DMS114 treated with DMSO at 0.1 percent for 48 hours (cell line): Measurements from ENCODE around the gene FAM174B.

Experiments used
- DNase-seq: peaks from one replicate; lab custom pipeline; 2025; ENCODE audit not compliant: unreplicated experiment; lab: John Stamatoyannopoulos, UW

FAM174B gene

GRCh38 chr15:92655178-92655995 lies at the start of gene FAM174B:
Gene FAM174B, minus strand, starts transcription at chr15:92655775.
- peak; percentile 29 for DNase-seq

DNA sequence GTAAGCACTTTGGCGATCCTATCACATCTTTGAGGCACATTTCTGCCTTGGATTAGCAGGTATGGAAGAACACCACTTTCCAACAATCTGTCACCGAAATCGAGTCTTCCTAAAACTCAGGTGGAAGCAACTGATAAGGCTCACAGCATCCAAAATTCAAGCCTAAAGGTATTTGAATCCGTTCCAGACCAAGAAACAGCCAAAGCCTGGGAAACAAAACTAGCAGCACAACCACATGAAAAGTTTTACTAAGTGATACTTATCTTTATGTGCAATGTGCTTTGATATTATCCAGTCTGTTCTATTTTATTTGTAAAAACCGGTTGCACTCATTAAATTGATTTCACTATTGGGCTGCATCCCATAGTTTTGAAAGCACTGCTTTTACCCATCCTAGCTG lies 40.5 kb upstream of the FAM174B start:
- no peak for DNase-seq

DNA sequence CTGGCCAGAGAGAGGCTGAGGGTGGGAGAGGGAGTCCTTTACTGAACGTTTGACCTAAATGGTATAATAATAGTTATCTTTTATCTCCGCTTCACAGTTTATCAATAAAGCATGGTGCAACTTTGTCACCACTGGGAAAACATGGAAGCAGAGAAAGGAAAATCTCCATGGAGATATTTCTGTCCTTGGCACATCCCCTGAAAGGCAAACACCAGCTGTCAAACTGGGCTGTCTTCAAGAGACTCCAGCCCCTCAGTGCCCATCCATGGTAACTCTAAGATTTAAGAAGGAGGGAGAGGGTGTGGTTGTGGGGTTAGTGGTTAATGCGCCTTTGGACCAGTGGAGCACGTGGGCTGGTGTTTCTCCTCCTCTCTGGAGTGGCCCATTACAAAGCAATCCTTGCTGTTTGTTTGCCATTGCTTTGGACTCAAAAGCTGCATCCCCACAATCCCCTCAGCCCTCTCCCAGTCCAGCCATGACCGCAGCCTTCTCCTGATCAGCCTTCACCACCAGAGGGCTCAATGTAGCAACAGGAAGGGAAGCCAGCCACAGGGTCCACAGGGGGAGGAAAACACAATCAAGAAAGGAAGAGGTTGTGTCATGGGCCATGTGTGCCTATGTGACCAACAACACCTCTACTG lies 38.2 kb upstream of the FAM174B start:
- DNase-seq, result peak; percentile 79

DNA sequence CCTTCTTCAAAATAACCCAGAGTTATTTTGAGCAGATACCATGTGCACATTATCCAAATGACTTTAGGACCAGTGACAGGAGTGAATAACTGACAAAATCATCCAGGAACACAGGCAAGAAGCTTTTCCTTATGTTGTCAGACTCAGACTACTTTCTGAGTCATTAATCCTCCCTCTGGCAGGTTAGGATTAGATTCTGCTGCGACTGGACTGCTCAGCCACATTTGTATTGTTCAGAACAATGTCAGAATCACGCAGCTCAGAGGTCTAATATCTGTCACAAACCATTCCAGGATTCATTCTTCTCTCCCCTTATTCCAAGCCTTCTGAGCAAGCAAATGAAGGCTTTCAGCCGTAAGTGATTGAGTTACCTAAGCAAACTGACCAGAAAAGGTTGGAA lies 34.8 kb upstream of the FAM174B start:
- no peak for DNase-seq

DNA sequence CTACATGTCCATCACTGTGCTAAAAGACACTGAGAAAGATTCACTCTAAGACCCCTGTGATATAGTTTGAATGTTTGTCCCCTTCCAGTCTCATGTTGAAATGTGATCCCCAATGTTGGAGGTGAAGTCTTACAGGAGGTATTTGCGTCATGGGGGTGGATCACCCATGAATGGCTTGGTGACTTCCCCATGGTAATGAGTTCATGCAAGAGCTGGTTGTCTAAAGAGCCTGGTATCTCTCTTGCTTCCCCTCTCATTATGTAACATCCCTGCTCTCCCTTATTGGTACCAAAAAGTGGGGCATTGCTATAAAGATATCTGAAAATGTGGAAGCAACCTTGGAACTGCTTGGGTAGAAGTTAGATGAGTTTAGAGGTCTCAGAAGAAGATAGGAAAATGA lies 32.2 kb upstream of the FAM174B start:
- no peak for DNase-seq

- DNase-seq, result no peak
Measured at GRCh38 chr15:92687195-92687602, 31.6 kb upstream of the FAM174B start.

DNA sequence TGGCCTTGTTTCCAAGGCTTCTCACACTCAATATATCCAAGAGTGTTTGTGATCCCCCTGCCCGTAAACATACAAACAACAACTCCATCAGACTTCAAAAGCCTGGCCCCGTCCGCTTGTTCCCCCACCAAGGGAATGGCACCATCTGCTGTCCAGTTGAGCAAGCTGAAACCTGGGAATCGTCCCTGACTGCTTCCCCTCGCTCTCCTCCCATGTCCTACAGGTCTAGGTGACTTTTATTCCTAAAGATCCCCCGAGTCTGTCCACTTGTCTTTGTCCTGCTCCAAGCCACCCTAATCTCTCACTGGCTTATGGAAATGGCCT lies 27.9 kb upstream of the FAM174B start:
- peak; percentile 19 for DNase-seq

GRCh38 chr15:92682741-92683510 lies 27.4 kb upstream of the FAM174B start:
- no peak for DNase-seq

GRCh38 chr15:92681141-92681631 lies 25.6 kb upstream of the FAM174B start:
- DNase-seq, result no peak

DNA sequence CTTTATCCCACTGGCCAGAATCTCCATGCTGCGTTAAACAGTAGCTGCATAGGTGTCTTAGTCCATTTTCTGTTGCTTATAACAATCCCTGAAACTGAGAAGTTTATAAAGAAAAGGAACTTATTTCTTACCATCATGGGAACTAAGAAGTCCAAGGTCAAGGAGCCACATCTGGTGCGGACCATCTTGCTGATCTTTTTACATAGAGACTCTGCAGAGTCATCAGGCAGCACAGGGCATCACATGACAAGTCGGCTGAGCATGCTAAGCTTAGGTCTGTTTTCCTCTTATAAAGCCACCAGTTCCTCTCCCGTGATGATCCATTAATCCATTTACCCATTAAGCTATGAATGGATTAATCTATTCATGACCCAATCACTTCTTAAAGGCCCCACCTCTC lies 22.4 kb upstream of the FAM174B start:
- no peak for DNase-seq

GRCh38 chr15:92676561-92676960 lies 21.0 kb upstream of the FAM174B start:
- DNase-seq, result no peak

- DNase-seq, result no peak
Measured at GRCh38 chr15:92675485-92675884, 19.9 kb upstream of the FAM174B start.

DNA sequence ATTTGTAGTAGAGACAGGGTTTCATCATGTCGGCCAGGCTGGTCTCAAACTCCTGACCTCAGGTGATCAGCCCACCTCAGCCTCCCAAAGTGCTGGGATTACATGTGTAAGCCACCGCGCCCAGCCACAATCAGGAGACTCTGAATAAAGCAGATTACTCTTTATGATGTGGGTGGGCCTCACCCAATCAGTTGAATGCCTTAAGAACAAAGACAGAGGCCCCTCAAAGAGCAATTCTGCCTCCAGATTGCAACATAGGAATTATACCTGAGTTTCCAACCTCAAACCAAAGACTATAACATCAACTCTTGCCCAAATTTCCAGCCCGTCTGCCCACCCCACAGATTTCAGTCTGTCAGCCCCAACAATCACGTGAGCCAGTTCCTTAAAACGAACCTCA lies 18.8 kb upstream of the FAM174B start:
- no peak for DNase-seq

- DNase-seq, result no peak
Measured at GRCh38 chr15:92672102-92672501, 16.5 kb upstream of the FAM174B start.

- no peak for DNase-seq
Measured at GRCh38 chr15:92671406-92671805, 15.8 kb upstream of the FAM174B start.

- no peak for DNase-seq
Measured at GRCh38 chr15:92670621-92671020, 15.0 kb upstream of the FAM174B start.

- no peak for DNase-seq
Measured at GRCh38 chr15:92669432-92669831, 13.9 kb upstream of the FAM174B start.

DNA sequence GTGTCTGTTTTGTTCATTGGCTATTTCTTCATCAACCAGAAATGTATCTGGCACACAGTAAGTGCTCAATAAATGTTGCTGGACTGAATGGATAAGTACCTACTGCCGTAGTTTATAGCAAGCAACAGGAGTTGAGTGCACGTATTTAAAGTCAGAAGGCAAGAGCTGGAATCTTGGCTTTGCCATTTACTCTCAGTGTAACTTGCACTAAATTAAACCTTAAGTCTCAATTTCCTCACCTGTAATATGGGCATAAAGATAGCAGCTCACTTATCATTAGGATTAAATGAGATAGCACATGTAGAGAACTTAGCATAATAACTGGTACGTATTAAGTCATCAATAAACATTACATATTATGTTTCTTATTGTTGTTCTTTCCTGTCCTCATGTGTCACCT lies 13.0 kb upstream of the FAM174B start:
- no peak for DNase-seq

- no peak for DNase-seq
Measured at GRCh38 chr15:92667970-92668485, 12.5 kb upstream of the FAM174B start.

DNA sequence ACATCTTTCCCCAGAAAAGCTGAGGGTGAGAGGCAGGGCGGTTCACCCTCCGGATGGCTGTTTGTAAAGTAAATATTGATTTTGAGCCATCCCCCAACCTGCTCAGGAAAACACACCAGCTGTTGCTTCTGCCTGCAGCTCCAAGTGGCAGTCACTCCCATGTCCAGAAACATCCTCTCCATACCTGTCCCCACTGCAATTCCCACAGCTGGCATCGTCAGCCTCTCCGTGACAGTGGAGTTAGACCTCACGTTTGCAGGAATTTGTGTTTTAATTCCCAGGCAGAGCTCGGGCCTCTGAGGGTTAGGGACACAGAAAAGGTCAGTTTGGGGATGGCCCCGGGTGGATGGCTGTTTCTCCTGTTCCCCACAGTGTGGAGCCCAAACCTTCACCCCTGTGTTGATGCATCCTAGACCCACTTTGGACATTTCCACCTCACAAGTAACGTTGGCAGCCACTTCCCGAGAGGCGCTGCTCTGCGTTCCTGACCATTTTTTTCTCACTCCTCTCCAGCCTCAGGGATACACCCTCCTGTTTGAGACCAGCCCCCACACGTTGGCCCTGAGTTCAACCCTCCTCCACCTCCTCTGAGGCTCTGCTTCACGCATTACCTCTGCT lies 11.8 kb upstream of the FAM174B start:
- DNase-seq, result no peak

GRCh38 chr15:92666780-92667179 lies 11.2 kb upstream of the FAM174B start:
- DNase-seq, result no peak
